Measurements from ENCODE around the gene SLC30A1. TPM values are rescaled to one million over a fixed set of nuclear protein-coding genes. Genes with fewer than 3 reads are reported as not detected.

SLC30A1 gene
- total RNA-seq, 2 experiments from 2014 or later, result 11.3 to 12.1 TPM

DNA sequence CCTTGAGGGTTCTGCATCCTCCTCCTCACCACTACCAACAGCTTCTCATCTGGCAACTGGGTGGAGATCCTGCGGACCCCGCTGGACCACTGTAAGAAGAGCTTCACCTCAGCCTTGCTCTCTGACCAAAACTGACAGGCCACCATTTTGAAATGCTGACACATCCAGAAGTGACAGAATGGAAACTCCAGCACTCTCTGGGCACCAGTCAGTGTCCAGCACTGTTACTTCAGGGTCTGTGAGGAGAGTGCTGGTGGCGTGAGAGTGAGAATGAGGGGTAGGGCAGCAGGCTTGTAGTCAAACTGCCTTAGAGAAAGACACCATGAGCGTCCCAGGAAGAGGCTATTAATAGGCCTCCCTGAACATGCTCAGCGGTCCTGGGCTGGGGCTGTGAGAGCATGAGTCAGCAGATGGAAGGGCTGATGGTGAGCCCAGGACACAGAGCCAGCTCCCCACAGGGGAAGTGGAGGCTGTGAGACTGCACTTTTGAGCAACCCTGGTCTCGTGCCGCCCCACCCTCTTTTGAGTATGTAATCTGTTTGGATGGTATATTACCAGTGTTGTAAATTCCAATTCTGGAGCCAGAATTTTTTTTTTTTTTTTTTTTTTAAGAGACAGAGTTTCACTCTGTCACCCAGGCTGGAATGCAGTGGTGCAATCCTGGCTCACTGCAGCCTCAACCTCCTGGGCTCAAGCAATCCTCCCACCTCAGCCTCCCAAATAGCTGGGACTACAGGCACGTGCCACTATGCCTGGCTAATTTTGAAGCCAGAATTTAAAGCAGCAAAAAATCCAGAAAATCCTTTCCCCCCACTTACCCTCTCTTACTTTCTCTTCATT, 34.4 kb upstream of the SLC30A1 start:
- no peaks in the 10 kb centered on the region for H3K36me3 Mint-ChIP-seq

GRCh38 chr1:211612786-211613107, 33.8 kb upstream of the SLC30A1 start:
- Mint-ChIP-seq H3K4me1 (no peaks in the 10 kb centered on the region), H3K27me3 (no peaks in the 10 kb centered on the region), H3K4me3 (no peak overlapping the region), H3K36me3 (no peaks in the 10 kb centered on the region), H3K27ac (no peak overlapping the region), H3K9me3 (no peaks in the 10 kb centered on the region)
- DNase-seq, result no peak

More for the DNA sequence above, 34.4 kb upstream of the SLC30A1 start:
- no peak for DNase-seq
- no peaks in the 10 kb centered on the region for H3K9me3 Mint-ChIP-seq
- no peaks in the 10 kb centered on the region for H3K4me1 Mint-ChIP-seq
- H3K27me3 Mint-ChIP-seq, result no peaks in the 10 kb centered on the region
- H3K4me3 Mint-ChIP-seq, result no peak overlapping the region
- H3K27ac Mint-ChIP-seq, result no peak overlapping the region

- DNase-seq, result no peak
- Mint-ChIP-seq H3K4me3 (no peak overlapping the region), H3K9me3 (no peaks in the 10 kb centered on the region), H3K36me3 (no peaks in the 10 kb centered on the region), H3K4me1 (peaks cover 8% of the 10 kb centered on the region), H3K27ac (no peak overlapping the region), H3K27me3 (peaks cover 5% of the 10 kb centered on the region)
Measured at GRCh38 chr1:211611818-211612217, 32.9 kb upstream of the SLC30A1 start.

- H3K27ac Mint-ChIP-seq, result no peak overlapping the region
- H3K9me3 Mint-ChIP-seq, result no peaks in the 10 kb centered on the region
- H3K27me3 Mint-ChIP-seq, result peaks cover 5% of the 10 kb centered on the region
- peaks cover 9% of the 10 kb centered on the region for H3K4me1 Mint-ChIP-seq
- DNase-seq, result no peak
- H3K4me3 Mint-ChIP-seq, result no peak overlapping the region
- H3K36me3 Mint-ChIP-seq, result no peaks in the 10 kb centered on the region
Measured at GRCh38 chr1:211610779-211611556, 32.0 kb upstream of the SLC30A1 start.

- Mint-ChIP-seq H3K4me3 (no peak overlapping the region), H3K27ac (no peak overlapping the region), H3K27me3 (peaks cover 8% of the 10 kb centered on the region), H3K4me1 (peaks cover 9% of the 10 kb centered on the region), H3K36me3 (no peaks in the 10 kb centered on the region), H3K9me3 (no peaks in the 10 kb centered on the region)
- no peak for DNase-seq
Measured at GRCh38 chr1:211609120-211610024, 30.4 kb upstream of the SLC30A1 start.

- no peak for DNase-seq
- Mint-ChIP-seq H3K4me3 (peak overlapping the region; percentile 33), H3K27ac (no peak overlapping the region), H3K36me3 (no peaks in the 10 kb centered on the region), H3K4me1 (peaks cover 9% of the 10 kb centered on the region), H3K27me3 (peaks cover 8% of the 10 kb centered on the region), H3K9me3 (no peaks in the 10 kb centered on the region)
Measured at GRCh38 chr1:211607754-211608473, 29.0 kb upstream of the SLC30A1 start.

GRCh38 chr1:211606914-211607753, 28.2 kb upstream of the SLC30A1 start:
- H3K27me3 Mint-ChIP-seq, result peaks cover 8% of the 10 kb centered on the region
- peak overlapping the region; percentile 76 for H3K27ac Mint-ChIP-seq
- H3K36me3 Mint-ChIP-seq, result no peaks in the 10 kb centered on the region
- H3K4me3 Mint-ChIP-seq, result peak overlapping the region; percentile 75
- no peaks in the 10 kb centered on the region for H3K9me3 Mint-ChIP-seq
- no peak for DNase-seq
- peaks cover 9% of the 10 kb centered on the region for H3K4me1 Mint-ChIP-seq

GRCh38 chr1:211606332-211606913, 27.5 kb upstream of the SLC30A1 start:
- no peak for DNase-seq
- H3K4me3 Mint-ChIP-seq, result peak overlapping the region; percentile 75
- peak overlapping the region; percentile 76 for H3K27ac Mint-ChIP-seq
- H3K36me3 Mint-ChIP-seq, result no peaks in the 10 kb centered on the region
- no peaks in the 10 kb centered on the region for H3K9me3 Mint-ChIP-seq
- H3K27me3 Mint-ChIP-seq, result peaks cover 8% of the 10 kb centered on the region
- peaks cover 9% of the 10 kb centered on the region for H3K4me1 Mint-ChIP-seq

DNA sequence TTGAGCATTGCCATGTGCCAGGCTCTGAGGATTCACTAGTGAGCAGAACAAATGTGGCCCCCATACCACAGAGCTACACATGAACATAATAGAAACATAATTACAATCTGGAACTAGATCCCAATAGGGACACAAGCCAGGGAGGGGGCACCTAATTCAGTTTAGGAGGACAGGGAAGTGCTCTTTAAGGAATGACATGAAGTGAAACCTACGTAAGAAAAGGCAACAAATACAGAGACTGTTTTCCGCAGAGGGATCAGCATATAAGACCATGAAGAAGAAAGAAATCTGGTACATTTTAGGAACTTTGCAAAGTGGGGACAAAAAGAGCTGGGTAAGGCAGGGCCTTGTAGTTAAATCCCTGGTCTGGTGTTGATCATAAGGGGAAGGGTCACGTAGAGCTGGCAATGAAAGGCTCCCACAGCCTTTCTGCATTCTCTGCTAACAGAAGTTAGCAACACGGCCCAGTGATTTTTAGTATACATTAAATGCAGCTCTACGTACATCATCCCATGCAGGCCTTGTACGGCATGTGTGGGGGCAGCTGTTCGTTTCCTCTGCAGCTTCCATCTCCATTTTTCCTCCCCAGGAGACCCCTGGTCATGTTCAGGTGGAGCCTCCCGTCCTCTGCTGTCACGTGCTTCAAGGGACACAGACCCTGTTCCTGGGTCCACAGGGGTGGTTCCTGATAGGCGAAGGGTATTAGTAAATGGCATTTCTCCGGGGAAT, 26.8 kb upstream of the SLC30A1 start:
- peak overlapping the region; percentile 75 for H3K4me3 Mint-ChIP-seq
- peaks cover 8% of the 10 kb centered on the region for H3K27me3 Mint-ChIP-seq
- no peak overlapping the region for H3K27ac Mint-ChIP-seq
- H3K4me1 Mint-ChIP-seq, result peaks cover 9% of the 10 kb centered on the region
- H3K9me3 Mint-ChIP-seq, result no peaks in the 10 kb centered on the region
- no peak for DNase-seq
- no peaks in the 10 kb centered on the region for H3K36me3 Mint-ChIP-seq

GRCh38 chr1:211605034-211605433, 26.1 kb upstream of the SLC30A1 start:
- Mint-ChIP-seq H3K4me3 (no peak overlapping the region), H3K27ac (no peak overlapping the region), H3K9me3 (no peaks in the 10 kb centered on the region), H3K36me3 (no peaks in the 10 kb centered on the region), H3K4me1 (peaks cover 9% of the 10 kb centered on the region), H3K27me3 (peaks cover 8% of the 10 kb centered on the region)
- no peak for DNase-seq

DNA sequence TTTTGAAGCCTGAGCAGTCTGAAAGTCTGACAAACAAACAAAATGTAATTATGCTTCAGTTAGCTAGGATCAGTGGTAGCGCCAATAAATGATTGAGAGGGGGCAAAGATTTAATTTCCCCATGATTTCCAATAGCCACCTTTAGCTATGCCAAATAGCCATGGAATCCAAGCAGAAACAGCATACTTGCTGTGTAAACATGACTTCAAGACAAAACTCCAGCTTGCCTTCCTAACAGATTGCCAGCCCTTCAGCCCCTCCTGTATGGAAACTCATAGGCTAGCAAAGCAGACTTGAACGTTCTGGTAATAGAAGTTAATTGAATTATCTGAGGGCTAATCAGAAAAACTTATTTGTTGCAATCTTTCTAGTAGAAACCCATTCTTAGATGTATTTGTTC, 25.6 kb upstream of the SLC30A1 start:
- peaks cover 8% of the 10 kb centered on the region for H3K27me3 Mint-ChIP-seq
- H3K36me3 Mint-ChIP-seq, result no peaks in the 10 kb centered on the region
- H3K4me3 Mint-ChIP-seq, result no peak overlapping the region
- no peak overlapping the region for H3K27ac Mint-ChIP-seq
- peaks cover 9% of the 10 kb centered on the region for H3K4me1 Mint-ChIP-seq
- no peaks in the 10 kb centered on the region for H3K9me3 Mint-ChIP-seq
- no peak for DNase-seq

DNA sequence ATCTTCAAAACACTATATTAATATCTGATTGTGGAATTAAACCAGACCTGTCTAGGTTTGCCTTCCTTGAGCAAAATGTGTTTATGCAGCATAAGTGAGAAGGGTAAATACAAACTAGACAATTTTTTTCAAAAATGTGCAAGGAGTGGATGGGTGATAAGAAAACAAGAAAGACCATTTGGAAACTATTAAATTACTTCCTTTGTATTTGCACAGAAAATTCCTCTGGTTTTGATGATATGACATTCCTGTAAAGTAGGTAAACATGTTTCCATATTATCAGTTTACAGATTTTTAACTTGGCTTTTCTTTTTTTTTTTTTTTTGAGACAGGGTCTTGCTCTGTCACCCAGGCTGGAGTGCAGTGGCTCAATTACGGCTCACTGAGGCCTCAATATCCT, 24.8 kb upstream of the SLC30A1 start:
- H3K4me3 Mint-ChIP-seq, result no peak overlapping the region
- no peaks in the 10 kb centered on the region for H3K9me3 Mint-ChIP-seq
- no peak overlapping the region for H3K27ac Mint-ChIP-seq
- peaks cover 9% of the 10 kb centered on the region for H3K4me1 Mint-ChIP-seq
- no peak for DNase-seq
- H3K27me3 Mint-ChIP-seq, result peaks cover 8% of the 10 kb centered on the region
- no peaks in the 10 kb centered on the region for H3K36me3 Mint-ChIP-seq

DNA sequence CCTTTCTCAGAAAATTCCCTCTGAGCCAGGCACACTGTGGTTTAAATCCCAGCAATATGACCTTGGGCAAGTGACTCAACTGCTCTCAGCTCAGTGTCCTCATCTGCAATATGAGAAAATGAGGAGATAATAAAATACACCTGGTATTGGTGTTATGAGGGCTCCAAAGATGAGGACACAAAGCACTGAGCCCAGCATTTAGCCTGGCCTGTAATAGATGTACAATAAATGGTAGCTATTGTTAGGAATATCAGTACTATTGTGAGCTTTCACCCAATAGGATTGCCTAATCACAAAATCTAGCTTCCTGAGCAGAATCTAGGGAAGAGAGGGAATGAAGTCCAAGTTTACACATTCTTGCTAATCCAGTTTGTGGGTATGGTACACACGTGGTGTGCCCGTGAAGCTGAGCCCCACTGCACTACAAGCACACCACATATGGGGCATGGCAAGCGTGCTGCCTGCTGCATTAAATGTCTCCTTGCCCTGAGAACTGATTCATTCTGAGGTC, 24.3 kb upstream of the SLC30A1 start:
- DNase-seq, result no peak
- peaks cover 9% of the 10 kb centered on the region for H3K4me1 Mint-ChIP-seq

More for the DNA sequence above, 24.3 kb upstream of the SLC30A1 start:
- Mint-ChIP-seq H3K27ac (no peak overlapping the region), H3K36me3 (no peaks in the 10 kb centered on the region), H3K9me3 (no peaks in the 10 kb centered on the region), H3K27me3 (peaks cover 8% of the 10 kb centered on the region), H3K4me3 (no peak overlapping the region)
